ENCODE results near the gene BCAS3. TPM values are rescaled to one million over a fixed set of nuclear protein-coding genes. Genes with fewer than 3 reads are reported as not detected.

BCAS3 gene
- total RNA-seq, 1 donor from 2014 or later: 22.6 TPM

- H3K4me3 Mint-ChIP-seq (ENCODE audit: unreplicated experiment): no peak overlapping the region
- TF ChIP-seq CTCF (IDR thresholded peaks at IDR 0.05): no peak
- H3K4me1 Mint-ChIP-seq (ENCODE audit: low read depth): peaks cover 7% of the 10 kb centered on the region
- DNase-seq (ENCODE audit: low spot score): no peak
- H3K27ac Mint-ChIP-seq (ENCODE audit: unreplicated experiment): no peak overlapping the region
- H3K36me3 Mint-ChIP-seq (ENCODE audit: low read depth): peaks cover 2% of the 10 kb centered on the region
- H3K9me3 Mint-ChIP-seq (ENCODE audit: low read depth): no peaks in the 10 kb centered on the region
- H3K27me3 Mint-ChIP-seq (ENCODE audit: low read depth): no peaks in the 10 kb centered on the region
Observed at GRCh38 chr17:60637683-60638082, 40.0 kb upstream of the BCAS3 start.

GRCh38 chr17:60639019-60639330 lies 38.7 kb upstream of the BCAS3 start:
- Mint-ChIP-seq H3K27ac (ENCODE audit: unreplicated experiment) (no peak overlapping the region), H3K27me3 (ENCODE audit: low read depth) (no peaks in the 10 kb centered on the region), H3K9me3 (ENCODE audit: low read depth) (no peaks in the 10 kb centered on the region), H3K4me3 (ENCODE audit: unreplicated experiment) (no peak overlapping the region), H3K36me3 (ENCODE audit: low read depth) (peaks cover 2% of the 10 kb centered on the region), H3K4me1 (ENCODE audit: low read depth) (peaks cover 7% of the 10 kb centered on the region)
- peak; percentile 38 for TF ChIP-seq CTCF (IDR thresholded peaks at IDR 0.05)
- DNase-seq (ENCODE audit: low spot score): no peak

GRCh38 chr17:60640503-60640902 lies 37.1 kb upstream of the BCAS3 start:
- no peaks in the 10 kb centered on the region for H3K27me3 Mint-ChIP-seq (ENCODE audit: low read depth)
- H3K36me3 Mint-ChIP-seq (ENCODE audit: low read depth): peaks cover 2% of the 10 kb centered on the region
- H3K4me1 Mint-ChIP-seq (ENCODE audit: low read depth): peaks cover 7% of the 10 kb centered on the region
- H3K27ac Mint-ChIP-seq (ENCODE audit: unreplicated experiment): no peak overlapping the region
- peak; percentile 72 for TF ChIP-seq CTCF (IDR thresholded peaks at IDR 0.05)
- no peak overlapping the region for H3K4me3 Mint-ChIP-seq (ENCODE audit: unreplicated experiment)
- no peak for DNase-seq (ENCODE audit: low spot score)
- no peaks in the 10 kb centered on the region for H3K9me3 Mint-ChIP-seq (ENCODE audit: low read depth)

- H3K4me3 Mint-ChIP-seq (ENCODE audit: unreplicated experiment): no peak overlapping the region
- no peaks in the 10 kb centered on the region for H3K27me3 Mint-ChIP-seq (ENCODE audit: low read depth)
- no peak overlapping the region for H3K27ac Mint-ChIP-seq (ENCODE audit: unreplicated experiment)
- H3K36me3 Mint-ChIP-seq (ENCODE audit: low read depth): peaks cover 2% of the 10 kb centered on the region
- no peak for TF ChIP-seq CTCF (IDR thresholded peaks at IDR 0.05)
- no peak for DNase-seq (ENCODE audit: low spot score)
- no peaks in the 10 kb centered on the region for H3K9me3 Mint-ChIP-seq (ENCODE audit: low read depth)
- H3K4me1 Mint-ChIP-seq (ENCODE audit: low read depth): peaks cover 7% of the 10 kb centered on the region
Observed at GRCh38 chr17:60641126-60641525, 36.5 kb upstream of the BCAS3 start.

GRCh38 chr17:60641810-60642220 lies 35.8 kb upstream of the BCAS3 start:
- Mint-ChIP-seq H3K4me1 (ENCODE audit: low read depth) (peaks cover 7% of the 10 kb centered on the region), H3K4me3 (ENCODE audit: unreplicated experiment) (no peak overlapping the region), H3K36me3 (ENCODE audit: low read depth) (peaks cover 2% of the 10 kb centered on the region), H3K9me3 (ENCODE audit: low read depth) (no peaks in the 10 kb centered on the region), H3K27ac (ENCODE audit: unreplicated experiment) (no peak overlapping the region), H3K27me3 (ENCODE audit: low read depth) (no peaks in the 10 kb centered on the region)
- DNase-seq (ENCODE audit: low spot score): no peak
- peak; percentile 80 for TF ChIP-seq CTCF (IDR thresholded peaks at IDR 0.05)
